Activated B cell treated with CpG ODN at 0.5 μM for 24 hours (primary cell): ENCODE data around the gene BSG. TPM values are rescaled to one million over a fixed set of nuclear protein-coding genes. Genes with fewer than 3 reads are reported as not detected.

Experiments
- ATAC-seq: fragments of 200-7000 bp; cut with Tn5 transposase; one replicate; pipeline ENCODE4 v1.10.0; 2021; ENCODE audit warnings: low read depth, mild to moderate bottlenecking, moderate library complexity
- CTCF ChIA-PET: fragments of 350-600 bp; sonication (Branson Sonifier 250); formaldehyde crosslinking; loops from one replicate; lab custom pipeline; 2021; ENCODE audit warnings: antibody characterized with exemption; lab: Charles Lee
- POLR2A ChIA-PET: fragments of 350-600 bp; sonication (Branson Sonifier 250); formaldehyde crosslinking; loops from one replicate; lab custom pipeline; 2021; ENCODE audit warnings: antibody characterized with exemption; lab: Charles Lee
- DNase-seq: peaks from one replicate; pipeline ENCODE4 v3.0.0; 2022
- H3K27ac Mint-ChIP-seq: one replicate; pipeline ENCODE4 v1.8.0; 2020; ENCODE audit warnings: mixed read lengths
- H3K27me3 Mint-ChIP-seq: one replicate; pipeline ENCODE4 v1.8.0; 2021; ENCODE audit warnings: mixed read lengths
- H3K36me3 Mint-ChIP-seq: one replicate; pipeline ENCODE4 v1.8.0; 2021; ENCODE audit warnings: low read depth, mixed read lengths
- H3K4me1 Mint-ChIP-seq: one replicate; pipeline ENCODE4 v1.8.0; 2021; ENCODE audit warnings: mixed read lengths
- H3K4me3 Mint-ChIP-seq: one replicate; pipeline ENCODE4 v1.8.0; 2020; ENCODE audit warnings: mild to moderate bottlenecking, mixed read lengths
- H3K9me3 Mint-ChIP-seq: one replicate; pipeline ENCODE4 v1.8.0; 2020; ENCODE audit warnings: mixed read lengths
- CTCF ChIP-seq: fragments of 200-600 bp; IDR thresholded peaks from one replicate; pipeline ENCODE4 v1.8.0; 2022; ENCODE audit warnings: antibody characterized with exemption, mild to moderate bottlenecking
- intact Hi-C: fragments of 100-400 bp; cut with micrococcal nuclease; formaldehyde crosslinking; loops from one replicate; pipeline ENCODE4 v1.15.1; 2024
- total RNA-seq: library from RNA; stranded (reverse); gene quantifications from 2 replicates; pipeline ENCODE4 v1.2.3, GENCODE V29; 2022

The BSG gene
- total RNA-seq, 1 donor from 2014 or later: 150 TPM

GRCh38 chr19:558770-559439, 13.5 kb upstream of the BSG start:
- ChIA-PET POLR2A (no interaction called here), CTCF (no interaction called here)
- no peak for DNase-seq
- ATAC-seq: no peak
- Mint-ChIP-seq H3K9me3 (no peaks in the 10 kb centered on the region), H3K27me3 (peaks cover 2% of the 10 kb centered on the region), H3K4me1 (no peaks in the 10 kb centered on the region), H3K4me3 (no peak overlapping the region), H3K27ac (no peak overlapping the region), H3K36me3 (no peaks in the 10 kb centered on the region)
- TF ChIP-seq CTCF: no peak
- intact Hi-C loops: no loop called here

GRCh38 chr19:560121-560520, 12.3 kb upstream of the BSG start:
- POLR2A ChIA-PET: no interaction called here
- intact Hi-C loops: no loop called here
- peaks cover 2% of the 10 kb centered on the region for H3K27me3 Mint-ChIP-seq
- H3K36me3 Mint-ChIP-seq: no peaks in the 10 kb centered on the region
- no peaks in the 10 kb centered on the region for H3K4me1 Mint-ChIP-seq
- H3K27ac Mint-ChIP-seq: no peak overlapping the region
- no peak for TF ChIP-seq CTCF
- no peaks in the 10 kb centered on the region for H3K9me3 Mint-ChIP-seq
- DNase-seq: no peak
- CTCF ChIA-PET: no interaction called here
- ATAC-seq: no peak
- H3K4me3 Mint-ChIP-seq: no peak overlapping the region

- no peaks in the 10 kb centered on the region for H3K27me3 Mint-ChIP-seq
- peaks cover 8% of the 10 kb centered on the region for H3K4me1 Mint-ChIP-seq
- H3K4me3 Mint-ChIP-seq: no peak overlapping the region
- no peaks in the 10 kb centered on the region for H3K9me3 Mint-ChIP-seq
- CTCF ChIA-PET: no interaction called here
- POLR2A ChIA-PET: no interaction called here
- H3K27ac Mint-ChIP-seq: no peak overlapping the region
- intact Hi-C loops: no loop called here
- DNase-seq: no peak
- no peak for TF ChIP-seq CTCF
- no peak for ATAC-seq
- H3K36me3 Mint-ChIP-seq: peaks cover 2% of the 10 kb centered on the region
Observed at GRCh38 chr19:566403-566802, 6.0 kb upstream of the BSG start.

- Mint-ChIP-seq H3K36me3 (peaks cover 2% of the 10 kb centered on the region), H3K4me3 (no peak overlapping the region), H3K9me3 (no peaks in the 10 kb centered on the region), H3K4me1 (peaks cover 8% of the 10 kb centered on the region), H3K27ac (no peak overlapping the region), H3K27me3 (no peaks in the 10 kb centered on the region)
- CTCF ChIA-PET: no interaction called here
- DNase-seq (no peak), ATAC-seq (no peak)
- TF ChIP-seq CTCF: no peak
- POLR2A ChIA-PET: no interaction called here
- intact Hi-C loops: no loop called here
Observed at GRCh38 chr19:566844-567243, 5.6 kb upstream of the BSG start.

- H3K36me3 Mint-ChIP-seq: peaks cover 4% of the 10 kb centered on the region
- H3K4me1 Mint-ChIP-seq: peaks cover 8% of the 10 kb centered on the region
- CTCF ChIA-PET: no interaction called here
Observed at GRCh38 chr19:567296-567900, 5.0 kb upstream of the BSG start.

More at GRCh38 chr19:567296-567900, 5.0 kb upstream of the BSG start:
- POLR2A ChIA-PET: interaction anchor here (0.6 kb wide), 2 partner anchors 13 to 240 kb away, joined by 3 to 4 read pairs; no protein-coding TSS in a partner anchor
- no peak for DNase-seq
- no peak for TF ChIP-seq CTCF
- no peaks in the 10 kb centered on the region for H3K27me3 Mint-ChIP-seq
- no peak overlapping the region for H3K4me3 Mint-ChIP-seq
- no peaks in the 10 kb centered on the region for H3K9me3 Mint-ChIP-seq
- H3K27ac Mint-ChIP-seq: no peak overlapping the region
- intact Hi-C loops: no loop called here
- no peak for ATAC-seq
